Transverse colon (tissue), 4 donors: ENCODE measurements around the gene MAGI2.

ENCODE experiments used
- CTCF ChIP-seq, 5 experiments: fragments of 200-600 bp in 3 of 5; fragments of 450-650 bp in 2 of 5; sonication (generic) in 3 of 5; IDR thresholded peaks; 1 replicate in 2 of 5; 2 replicates in 3 of 5; pipeline ENCODE4 v1.5.1; 2016 to 2017; ENCODE audit warnings: antibody characterized with exemption in 5 of 5, inconsistent platforms in 3 of 5, mild to moderate bottlenecking in 2 of 5, moderate library complexity in 1 of 5
- POLR2A ChIP-seq: fragments of 450-650 bp; IDR thresholded peaks from one replicate; pipeline ENCODE4 v1.6.1; 2016; ENCODE audit warnings: antibody characterized with exemption, mild to moderate bottlenecking, moderate library complexity
- POLR2AphosphoS5 ChIP-seq, 3 donors: sonication (generic); formaldehyde crosslinking; IDR thresholded peaks; one replicate each; pipeline ENCODE4 v1.6.1; 2016; ENCODE audit warnings: antibody characterized with exemption in 3 of 3

- TF ChIP-seq POLR2A = no peak
- TF ChIP-seq POLR2AphosphoS5 (IDR thresholded peaks at IDR 0.05) = no peak
- no peak for TF ChIP-seq CTCF (IDR thresholded peaks at IDR 0.05)
These were observed 369.0 kb downstream of the MAGI2 start for GRCh38 chr7:79084423-79084822.
